ENCODE results near the gene GHITM.
"Not testable (repeated sequence)": the region's sequence is repeated elsewhere in the genome, so short reads cannot be mapped to it uniquely, and the experiment has no call there.

DNA sequence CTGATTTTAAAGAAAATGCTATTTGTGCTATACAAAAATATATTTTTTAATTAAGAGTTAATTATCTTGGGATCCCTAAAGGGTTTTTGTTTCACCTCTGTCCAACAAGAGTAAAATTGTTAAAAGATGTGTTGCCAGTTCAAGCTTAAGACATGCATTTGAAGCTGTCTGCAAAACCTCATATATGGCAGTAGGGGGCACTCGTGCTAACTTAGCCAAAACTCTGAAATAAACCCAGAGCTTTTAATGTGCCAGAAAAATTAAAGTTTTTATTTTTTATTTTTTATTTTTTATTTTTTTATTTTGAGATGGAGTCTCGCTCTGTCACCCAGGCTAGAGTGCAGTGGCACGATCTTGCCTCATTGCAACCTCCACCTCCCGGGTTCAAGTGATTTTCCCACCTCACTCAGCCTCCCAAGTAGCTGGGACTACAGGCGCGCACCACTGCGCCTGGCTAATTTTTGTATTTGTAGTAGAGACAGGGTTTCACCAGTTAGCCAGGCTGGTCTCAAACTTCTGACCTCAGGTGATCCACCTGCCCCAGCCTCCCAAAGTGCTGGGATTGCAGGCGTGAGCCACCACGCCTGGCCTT is 8.8 kb downstream of the GHITM start:
- TF ChIP-seq, protein P1, sequence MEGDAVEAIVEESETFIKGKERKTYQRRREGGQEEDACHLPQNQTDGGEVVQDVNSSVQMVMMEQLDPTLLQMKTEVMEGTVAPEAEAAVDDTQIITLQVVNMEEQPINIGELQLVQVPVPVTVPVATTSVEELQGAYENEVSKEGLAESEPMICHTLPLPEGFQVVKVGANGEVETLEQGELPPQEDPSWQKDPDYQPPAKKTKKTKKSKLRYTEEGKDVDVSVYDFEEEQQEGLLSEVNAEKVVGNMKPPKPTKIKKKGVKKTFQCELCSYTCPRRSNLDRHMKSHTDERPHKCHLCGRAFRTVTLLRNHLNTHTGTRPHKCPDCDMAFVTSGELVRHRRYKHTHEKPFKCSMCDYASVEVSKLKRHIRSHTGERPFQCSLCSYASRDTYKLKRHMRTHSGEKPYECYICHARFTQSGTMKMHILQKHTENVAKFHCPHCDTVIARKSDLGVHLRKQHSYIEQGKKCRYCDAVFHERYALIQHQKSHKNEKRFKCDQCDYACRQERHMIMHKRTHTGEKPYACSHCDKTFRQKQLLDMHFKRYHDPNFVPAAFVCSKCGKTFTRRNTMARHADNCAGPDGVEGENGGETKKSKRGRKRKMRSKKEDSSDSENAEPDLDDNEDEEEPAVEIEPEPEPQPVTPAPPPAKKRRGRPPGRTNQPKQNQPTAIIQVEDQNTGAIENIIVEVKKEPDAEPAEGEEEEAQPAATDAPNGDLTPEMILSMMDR (IDR thresholded peaks at IDR 0.05), result peak; percentile 94
- not testable (repeated sequence) for TF ChIP-seq EZH2 (IDR thresholded peaks at IDR 0.05; ENCODE audit: borderline replicate concordance, insufficient read depth, low read depth, low read length, poor library complexity, severe bottlenecking)
